Astrocyte (in vitro differentiated cells and primary cell): ENCODE results near the gene LAMB1.

Experiments
- CTCF ChIP-seq: IDR thresholded peaks from 2 replicates; pipeline ENCODE4 v1.5.1; 2011; ENCODE audit warnings: low read depth, mild to moderate bottlenecking, inconsistent platforms, low read length, moderate library complexity; ENCODE audit not compliant: insufficient read depth
- EZH2 ChIP-seq: IDR thresholded peaks from 2 replicates; pipeline ENCODE4 v1.6.1; 2012; ENCODE audit warnings: mild to moderate bottlenecking, low read length, inconsistent platforms; ENCODE audit not compliant: insufficient read depth

DNA sequence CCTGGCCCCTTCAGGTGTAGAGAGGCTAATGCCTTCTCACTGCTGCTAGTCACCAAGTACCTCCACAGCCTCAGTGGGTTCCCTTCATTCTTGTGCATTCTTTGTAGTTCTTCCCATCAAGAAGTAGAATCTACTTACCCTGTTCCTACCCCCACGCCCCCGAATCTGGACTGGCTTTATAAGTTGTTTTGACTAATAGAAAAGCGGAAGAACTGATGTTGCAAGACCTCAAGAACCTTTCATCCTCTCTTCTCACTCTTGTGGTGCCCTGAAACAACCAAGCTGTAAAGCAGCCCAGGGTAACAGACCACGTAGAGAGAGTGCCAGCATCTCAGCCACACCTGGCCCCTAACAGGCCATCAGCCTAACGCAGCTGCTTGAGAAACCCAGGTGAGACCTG is 23.2 kb upstream of the LAMB1 start:
- TF ChIP-seq CTCF (no peak), EZH2 (no peak)
